ENCODE data around the gene CEBPE. TPM values are rescaled to one million over a fixed set of nuclear protein-coding genes. Genes with fewer than 3 reads are reported as not detected.

Gene CEBPE
- total and polyA plus RNA-seq, 4 donors = 0.08 to 4.4 (median 0.16) TPM; not detected in 1

GRCh38 chr14:23139874-23140273 lies 20.8 kb upstream of the CEBPE start:
- DNase-seq (ENCODE audit: low spot score) = no peak
- Histone ChIP-seq H3K4me1 (ENCODE audit: control insufficient read depth in 4 of 4, insufficient read depth in 4 of 4, low read length in 3 of 4) (no peaks in the 10 kb centered on the region), H3K9me3 (ENCODE audit: control insufficient read depth in 4 of 4, low read length in 3 of 4) (no peaks in the 10 kb centered on the region), H3K4me3 (ENCODE audit: low read depth in 1 of 3, low read length in 3 of 3) (no peak overlapping the region), H3K27me3 (ENCODE audit: control insufficient read depth in 4 of 4, insufficient read depth in 4 of 4, low read length in 3 of 4) (no peaks in the 10 kb centered on the region), H3K27ac (ENCODE audit: low read depth in 1 of 2, low read length in 2 of 2) (no peak overlapping the region), H3K9ac (ENCODE audit: low read depth in 1 of 2, low read length in 2 of 2) (no peak overlapping the region), H3K36me3 (ENCODE audit: control insufficient read depth in 4 of 4, insufficient read depth in 3 of 4, low read depth in 1 of 4, low read length in 3 of 4) (peaks cover 0 to 2% (median 1%) of the 10 kb centered on the region in 4 donors)
- TF ChIP-seq NR2F2 (IDR thresholded peaks at IDR 0.05) (no peak), SP1 (IDR thresholded peaks at IDR 0.05) (no peak), FOXA1 (IDR thresholded peaks at IDR 0.05) (no peak), REST (IDR thresholded peaks at IDR 0.05) (no peak), HNF4A (conservative IDR thresholded peaks at IDR 0.05) (no peak), ZBTB33 (IDR thresholded peaks at IDR 0.05) (no peak), CTCF (IDR thresholded peaks at IDR 0.05; ENCODE audit: low read depth, low read length, missing input control) (no peak), RXRA (IDR thresholded peaks at IDR 0.05) (no peak)
- 91% methylated on average over 2 of the region's 2 CpGs for WGBS

GRCh38 chr14:23137813-23138535 lies 18.9 kb upstream of the CEBPE start:
- no peak for DNase-seq (ENCODE audit: low spot score)
- WGBS = 86% methylated on average over 6 of the region's 6 CpGs
- TF ChIP-seq CTCF (IDR thresholded peaks at IDR 0.05; ENCODE audit: low read depth, low read length, missing input control) = no peak
- no peak for TF ChIP-seq FOXA2 (IDR thresholded peaks at IDR 0.05)
- TF ChIP-seq RAD21 (IDR thresholded peaks at IDR 0.05) = no peak
- TF ChIP-seq FOXA1 (IDR thresholded peaks at IDR 0.05) = no peak
- TF ChIP-seq GABPA (IDR thresholded peaks at IDR 0.05 in 1 of 2, conservative IDR thresholded peaks at IDR 0.05 in 1 of 2) = no peak
- no peak for TF ChIP-seq RXRA (IDR thresholded peaks at IDR 0.05)
- TF ChIP-seq MAX (IDR thresholded peaks at IDR 0.05) = no peak
- TF ChIP-seq JUND (IDR thresholded peaks at IDR 0.05) = no peak
- TF ChIP-seq ATF3 (IDR thresholded peaks at IDR 0.05) = no peak
- TF ChIP-seq REST (IDR thresholded peaks at IDR 0.05) = no peak
- TF ChIP-seq NR2F2 (IDR thresholded peaks at IDR 0.05) = no peak
- TF ChIP-seq EGR1 (IDR thresholded peaks at IDR 0.05; ENCODE audit: low read depth in 2 of 2) = no peak
- no peak for TF ChIP-seq TAF1 (conservative IDR thresholded peaks at IDR 0.05)

More at GRCh38 chr14:23137813-23138535, 18.9 kb upstream of the CEBPE start:
- H3K27ac ChIP-seq (ENCODE audit: low read depth in 1 of 2, low read length in 2 of 2) = no peak overlapping the region
- peaks cover 0 to 2% (median 1%) of the 10 kb centered on the region in 4 donors for H3K36me3 ChIP-seq (ENCODE audit: control insufficient read depth in 4 of 4, insufficient read depth in 3 of 4, low read depth in 1 of 4, low read length in 3 of 4)
- no peaks in the 10 kb centered on the region for H3K27me3 ChIP-seq (ENCODE audit: control insufficient read depth in 4 of 4, insufficient read depth in 4 of 4, low read length in 3 of 4)
- H3K9ac ChIP-seq (ENCODE audit: low read depth in 1 of 2, low read length in 2 of 2) = no peak overlapping the region
- no peak overlapping the region for H3K4me3 ChIP-seq (ENCODE audit: low read depth in 1 of 3, low read length in 3 of 3)
- H3K9me3 ChIP-seq (ENCODE audit: control insufficient read depth in 4 of 4, low read length in 3 of 4) = no peaks in the 10 kb centered on the region
- H3K4me1 ChIP-seq (ENCODE audit: control insufficient read depth in 4 of 4, insufficient read depth in 4 of 4, low read length in 3 of 4) = no peaks in the 10 kb centered on the region
